PC-9 (cell line): Measurements from ENCODE around the gene KMT2D. TPM values are rescaled to one million over a fixed set of nuclear protein-coding genes. Genes with fewer than 3 reads are reported as not detected.
A peak's percentile ranks its signal among the peaks of the same experiment; 100 is the strongest.

ENCODE experiments used
- BruUV-seq: library from RNA; stranded (reverse); fragments of 400-500 nt; replicated peaks from 2 replicates; lab custom pipeline; 2021; lab: Mats Ljungman, UMichigan
- CTCF ChIA-PET: fragments of 300-600 bp; sonication (Branson Sonifier 250); formaldehyde crosslinking; loops from one replicate; lab custom pipeline; 2022; ENCODE audit warnings: antibody characterized with exemption; lab: Charles Lee
- POLR2A ChIA-PET: fragments of 300-600 bp; sonication (Branson Sonifier 250); formaldehyde crosslinking; loops from one replicate; lab custom pipeline; 2022; ENCODE audit warnings: antibody characterized with exemption; ENCODE audit not compliant: unreplicated experiment; lab: Charles Lee
- DNase-seq, 2 experiments: peaks; one replicate each; pipeline versions ENCODE4 v3.0.0 to v3.0.0-alpha.2; 2015 to 2022; ENCODE audit warnings: mixed read lengths in 1 of 2
- H2AFZ ChIP-seq: fragments of 200-600 bp; sonication (generic); 2 replicates; pipeline ENCODE4 v1.8.1; 2017; ENCODE audit warnings: antibody characterized with exemption
- H3F3A ChIP-seq: fragments of 200-600 bp; sonication (generic); 2 replicates; pipeline ENCODE4 v1.8.1; 2017; ENCODE audit warnings: antibody characterized with exemption, mild to moderate bottlenecking, low read depth; ENCODE audit not compliant: insufficient read depth
- H3K27ac ChIP-seq: fragments of 200-600 bp; sonication (generic); 2 replicates; pipeline ENCODE4 v1.6.1; 2016; ENCODE audit warnings: mixed run types
- H3K27me3 ChIP-seq: fragments of 200-600 bp; sonication (generic); 2 replicates; pipeline ENCODE4 v1.6.1; 2016; ENCODE audit warnings: low read depth, mixed run types; ENCODE audit not compliant: insufficient read depth
- H3K36me3 ChIP-seq: fragments of 200-600 bp; sonication (generic); 2 replicates; pipeline ENCODE4 v1.6.1; 2016; ENCODE audit warnings: low read depth, mixed run types
- H3K4me1 ChIP-seq: fragments of 200-600 bp; sonication (generic); replicated peaks from 2 replicates; pipeline ENCODE4 v1.6.1; 2016; ENCODE audit warnings: mixed run types; ENCODE audit not compliant: insufficient read depth
- H3K4me2 ChIP-seq: fragments of 200-600 bp; sonication (generic); 2 replicates; pipeline ENCODE4 v1.6.1; 2017; ENCODE audit warnings: mixed run types
- H3K4me3 ChIP-seq: fragments of 200-600 bp; sonication (generic); 2 replicates; pipeline ENCODE4 v1.6.1; 2016; ENCODE audit warnings: mixed run types
- H3K79me2 ChIP-seq: fragments of 200-600 bp; sonication (generic); 2 replicates; pipeline ENCODE4 v1.6.1; 2017; ENCODE audit warnings: low read depth, mixed run types
- H3K9me2 ChIP-seq: fragments of 200-600 bp; sonication (generic); 2 replicates; pipeline ENCODE4 v1.8.1; 2017; ENCODE audit warnings: mild to moderate bottlenecking; ENCODE audit not compliant: insufficient read depth
- H3K9me3 ChIP-seq: fragments of 200-600 bp; sonication (generic); 2 replicates; pipeline ENCODE4 v1.8.1; 2016; ENCODE audit warnings: low read depth; ENCODE audit not compliant: insufficient read depth
- H4K20me1 ChIP-seq: fragments of 200-600 bp; sonication (generic); 2 replicates; pipeline ENCODE4 v1.8.1; 2017; ENCODE audit not compliant: insufficient read depth
- EZH2 ChIP-seq: fragments of 200-600 bp; sonication (generic); IDR thresholded peaks from 2 replicates; pipeline ENCODE4 v1.8.0; 2017; ENCODE audit warnings: antibody characterized with exemption, low read depth
- intact Hi-C: fragments of 100-400 bp; cut with micrococcal nuclease; formaldehyde crosslinking; loops from one replicate; pipeline ENCODE4 v1.10.0; 2022; ENCODE audit not compliant: unreplicated experiment
- total RNA-seq: library from RNA; stranded (reverse); gene quantifications from 2 replicates; pipeline ENCODE4 v1.2.3, GENCODE V29; 2021
- TF ChIP-seq, protein P1 (sequence below): fragments of 200-600 bp; sonication (generic); conservative IDR thresholded peaks from 2 replicates; pipeline ENCODE4 v1.6.1; 2017; ENCODE audit warnings: mixed run types, antibody characterized with exemption, mild to moderate bottlenecking, moderate library complexity

The KMT2D gene
- total RNA-seq, 1 experiment from 2014 or later: 94.0 TPM

GRCh38 chr12:49043241-49043640, 17.4 kb downstream of the KMT2D start:
- no peaks in the 10 kb centered on the region for H3K9me3 ChIP-seq
- POLR2A ChIA-PET: no interaction called here

GRCh38 chr12:49041881-49042484, 18.6 kb downstream of the KMT2D start:
- no peaks in the 10 kb centered on the region for H3K79me2 ChIP-seq
- H3K4me2 ChIP-seq: no peak overlapping the region
- no peaks in the 10 kb centered on the region for H3K9me2 ChIP-seq
- H3F3A ChIP-seq: no peaks in the 10 kb centered on the region
- no peak overlapping the region for H3K4me3 ChIP-seq
- H3K9me3 ChIP-seq: no peaks in the 10 kb centered on the region
- H3K4me1 ChIP-seq: no peaks in the 10 kb centered on the region
- H3K36me3 ChIP-seq: peaks cover 25% of the 10 kb centered on the region
- no peak for DNase-seq
- no TSS peak for BruUV-seq
- H3K27ac ChIP-seq: no peak overlapping the region
- H2AFZ ChIP-seq: no peak overlapping the region
- ChIA-PET POLR2A (no interaction called here), CTCF (interaction anchor here (0.6 to 0.7 kb wide), 2 partner anchors 20 to 25 kb away, joined by 3 to 4 read pairs; no protein-coding TSS in a partner anchor)
- intact Hi-C loops: no loop called here
- no peaks in the 10 kb centered on the region; the same call in 1 of the 2 replicates for H4K20me1 ChIP-seq
- no peaks in the 10 kb centered on the region for H3K27me3 ChIP-seq
- TF ChIP-seq, protein P1, sequence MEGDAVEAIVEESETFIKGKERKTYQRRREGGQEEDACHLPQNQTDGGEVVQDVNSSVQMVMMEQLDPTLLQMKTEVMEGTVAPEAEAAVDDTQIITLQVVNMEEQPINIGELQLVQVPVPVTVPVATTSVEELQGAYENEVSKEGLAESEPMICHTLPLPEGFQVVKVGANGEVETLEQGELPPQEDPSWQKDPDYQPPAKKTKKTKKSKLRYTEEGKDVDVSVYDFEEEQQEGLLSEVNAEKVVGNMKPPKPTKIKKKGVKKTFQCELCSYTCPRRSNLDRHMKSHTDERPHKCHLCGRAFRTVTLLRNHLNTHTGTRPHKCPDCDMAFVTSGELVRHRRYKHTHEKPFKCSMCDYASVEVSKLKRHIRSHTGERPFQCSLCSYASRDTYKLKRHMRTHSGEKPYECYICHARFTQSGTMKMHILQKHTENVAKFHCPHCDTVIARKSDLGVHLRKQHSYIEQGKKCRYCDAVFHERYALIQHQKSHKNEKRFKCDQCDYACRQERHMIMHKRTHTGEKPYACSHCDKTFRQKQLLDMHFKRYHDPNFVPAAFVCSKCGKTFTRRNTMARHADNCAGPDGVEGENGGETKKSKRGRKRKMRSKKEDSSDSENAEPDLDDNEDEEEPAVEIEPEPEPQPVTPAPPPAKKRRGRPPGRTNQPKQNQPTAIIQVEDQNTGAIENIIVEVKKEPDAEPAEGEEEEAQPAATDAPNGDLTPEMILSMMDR: no peak
- TF ChIP-seq EZH2: no peak

More at GRCh38 chr12:49043241-49043640, 17.4 kb downstream of the KMT2D start:
- Histone ChIP-seq H3K9me2 (no peaks in the 10 kb centered on the region), H3K27me3 (no peaks in the 10 kb centered on the region), H3K27ac (no peak overlapping the region), H3K36me3 (peaks cover 24% of the 10 kb centered on the region), H3K4me1 (no peaks in the 10 kb centered on the region), H3K79me2 (no peaks in the 10 kb centered on the region), H3K4me2 (no peak overlapping the region), H3F3A (no peaks in the 10 kb centered on the region), H2AFZ (no peak overlapping the region), H3K4me3 (no peak overlapping the region), H4K20me1 (no peaks in the 10 kb centered on the region; the same call in 1 of the 2 replicates)
- no peak for DNase-seq
- CTCF ChIA-PET: interaction anchor here (0.6 to 1.0 kb wide), 4 partner anchors 25 to 64 kb away, joined by 3 to 8 read pairs (median 4); partner anchors contain the start of gene RHEBL1
- no TSS peak for BruUV-seq
- intact Hi-C loops: no loop called here
- TF ChIP-seq, protein P1: no peak
- no peak for TF ChIP-seq EZH2

DNA sequence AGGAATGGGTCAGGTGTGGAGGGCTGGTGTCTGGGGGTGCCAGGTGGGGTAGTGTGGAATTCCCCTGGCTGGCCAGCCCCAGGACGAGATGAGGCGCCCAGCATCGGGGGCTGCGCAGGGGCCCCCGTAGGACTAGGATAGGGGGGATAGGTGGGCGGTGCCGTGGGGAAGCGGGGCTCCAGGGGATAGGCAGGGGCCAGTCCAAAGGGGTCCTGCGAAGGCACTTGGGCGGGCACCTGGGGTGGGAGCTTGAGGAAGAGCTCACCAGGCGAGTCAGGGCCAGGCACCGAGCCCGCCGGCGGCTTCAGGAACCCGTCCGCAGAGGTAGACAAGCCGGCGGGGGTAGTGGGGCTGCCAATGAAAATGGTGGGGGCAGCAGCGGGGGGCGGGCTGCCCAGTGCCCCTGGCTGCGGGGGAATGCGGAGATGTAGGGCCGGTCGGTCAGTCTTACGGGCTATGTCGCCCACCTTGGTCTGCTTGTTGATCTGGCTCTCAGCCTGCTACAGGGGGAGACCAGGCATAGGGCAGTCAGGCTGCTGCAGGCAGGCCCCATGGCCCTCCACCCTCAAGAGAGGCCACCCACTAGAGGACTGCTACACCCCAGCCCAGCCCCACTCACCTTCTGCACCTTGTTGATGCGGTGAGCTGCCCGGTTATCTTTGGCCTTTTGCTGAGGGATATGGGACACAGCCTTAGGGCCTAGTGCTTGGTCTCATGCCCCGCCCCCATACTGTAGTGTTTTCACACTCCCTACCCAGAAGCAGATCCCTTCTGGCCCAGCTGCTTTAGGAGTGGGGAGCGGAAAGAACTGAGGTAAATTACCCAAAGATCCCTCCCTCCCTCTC, 19.3 kb downstream of the KMT2D start:
- no peak overlapping the region for H3K27ac ChIP-seq
- H3K4me3 ChIP-seq: no peak overlapping the region
- H4K20me1 ChIP-seq: peaks cover under 1% of the 10 kb centered on the region
- H3K27me3 ChIP-seq: no peaks in the 10 kb centered on the region
- no TSS peak for BruUV-seq
- no peaks in the 10 kb centered on the region for H3K4me1 ChIP-seq
- H3K4me2 ChIP-seq: no peak overlapping the region
- DNase-seq: peak in 1 of 2 experiments; percentile 30
- H3K9me2 ChIP-seq: no peaks in the 10 kb centered on the region
- peaks cover 29% of the 10 kb centered on the region for H3K36me3 ChIP-seq
- POLR2A ChIA-PET: no interaction called here
- H2AFZ ChIP-seq: no peak overlapping the region
- CTCF ChIA-PET: interaction anchor here (0.6 to 0.7 kb wide), 2 partner anchors 19 to 26 kb away, joined by 3 to 4 read pairs; no protein-coding TSS in a partner anchor
- H3K9me3 ChIP-seq: no peaks in the 10 kb centered on the region
- intact Hi-C loops: no loop called here
- H3F3A ChIP-seq: no peaks in the 10 kb centered on the region
- TF ChIP-seq, protein P1: no peak
- no peak for TF ChIP-seq EZH2
- H3K79me2 ChIP-seq: no peaks in the 10 kb centered on the region
